ENCODE results near the gene IQGAP2.

DNA sequence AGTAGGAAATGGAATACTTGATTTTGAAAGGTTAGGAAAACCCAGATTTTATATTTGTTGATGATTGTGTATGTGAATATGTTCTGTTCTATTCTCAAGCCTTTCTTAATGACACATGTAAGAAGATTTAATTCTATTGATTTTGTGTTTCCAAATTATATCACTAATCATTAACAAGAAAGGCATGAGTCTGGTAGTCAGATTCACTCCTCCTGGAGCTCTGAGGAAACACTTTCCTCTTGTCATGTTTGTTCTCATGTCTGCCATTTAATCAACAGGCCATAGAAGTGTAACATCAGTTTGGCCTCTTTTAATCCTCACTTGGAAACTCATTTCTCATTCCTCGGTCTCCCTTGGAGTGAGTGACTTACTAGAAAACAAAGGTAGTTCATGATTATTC lies 272.3 kb downstream of the IQGAP2 start:
- no peak for TF ChIP-seq POLR2A (IDR thresholded peaks at IDR 0.05; ENCODE audit: low read length)
- no peak for TF ChIP-seq GATA1 (IDR thresholded peaks at IDR 0.05; ENCODE audit: low read depth, low read length)

Data from erythroblast (primary cell).